ENCODE results near the gene SLC38A10. TPM values are rescaled to one million over a fixed set of nuclear protein-coding genes. Genes with fewer than 3 reads are reported as not detected.

The SLC38A10 gene
- total and polyA plus RNA-seq, 2 of the 13 experiments (the other 11 are each of a cell fraction or from before 2014, with no cell fraction given) = 23.4 to 55.8 TPM

GRCh38 chr17:81245665-81246342 lies 49.3 kb downstream of the SLC38A10 start (continued):
- TF ChIP-seq ZBTB10 (CRISPR knock-in tag; IDR thresholded peaks at IDR 0.05; ENCODE audit: borderline replicate concordance) = no peak
- TF ChIP-seq AHR (CRISPR knock-in tag; IDR thresholded peaks at IDR 0.05) = no peak
- TF ChIP-seq NFAT5 (CRISPR knock-in tag; IDR thresholded peaks at IDR 0.05) = no peak
- no peak; the same call in 1 of the 2 replicates for TF ChIP-seq KDM5B (CRISPR knock-in tag; IDR thresholded peaks at IDR 0.05; ENCODE audit: borderline replicate concordance)
- no peak for TF ChIP-seq FOXA1 (IDR thresholded peaks at IDR 0.05)
- TF ChIP-seq FOXA1 (CRISPR knock-in tag; IDR thresholded peaks at IDR 0.05) = no peak
- TF ChIP-seq SRY (CRISPR knock-in tag; IDR thresholded peaks at IDR 0.05) = no peak
- no peak for TF ChIP-seq MNT (IDR thresholded peaks at IDR 0.05)
- 0 out of 2 replicates have a peak, but pooled peaks have one; percentile 27 for TF ChIP-seq POLR2G (IDR thresholded peaks at IDR 0.05; ENCODE audit: low read depth, low read length)
- 0 out of 2 replicates have a peak, but pooled peaks have one; percentile 22 for TF ChIP-seq HNRNPL (IDR thresholded peaks at IDR 0.05; ENCODE audit: low read depth, low read length)
- 0 out of 2 replicates have a peak, but pooled peaks have one; percentile 3 for TF ChIP-seq HOXA3 (CRISPR knock-in tag; IDR thresholded peaks at IDR 0.05)
- TF ChIP-seq HIC2 (CRISPR knock-in tag; IDR thresholded peaks at IDR 0.05; ENCODE audit: low read depth) = 0 out of 2 replicates have a peak, but pooled peaks have one; percentile 6
- TF ChIP-seq SRSF9 (IDR thresholded peaks at IDR 0.05; ENCODE audit: borderline replicate concordance, insufficient read depth, low read depth, low read length, poor library complexity, severe bottlenecking) = no peak
- TF ChIP-seq RELA (CRISPR knock-in tag; IDR thresholded peaks at IDR 0.05) = 0 out of 2 replicates have a peak, but pooled peaks have one; percentile 35
- TF ChIP-seq ARID3A (IDR thresholded peaks at IDR 0.05; ENCODE audit: low read depth, low read length) = no peak

Measured in HepG2 (cell line).